Parathyroid adenoma (tissue), 2 donors: Measurements from ENCODE around the gene YDJC.
A peak's percentile ranks its signal among the peaks of the same experiment; 100 is the strongest.

ENCODE experiments used
- H2AFZ ChIP-seq: fragments of 300-600 bp; sonication (generic); one replicate; pipeline ENCODE4 v1.7.0; 2017; ENCODE audit warnings: antibody characterized with exemption, mild to moderate bottlenecking
- H3K27ac ChIP-seq: fragments of 300-600 bp; sonication (generic); one replicate; pipeline ENCODE4 v1.7.0; 2017
- H3K27me3 ChIP-seq: fragments of 300-600 bp; sonication (generic); one replicate; pipeline ENCODE4 v1.7.0; 2017; ENCODE audit warnings: low read length; ENCODE audit not compliant: control insufficient read depth, insufficient read depth
- H3K36me3 ChIP-seq: fragments of 300-600 bp; sonication (generic); one replicate; pipeline ENCODE4 v1.7.0; 2017; ENCODE audit warnings: low read length; ENCODE audit not compliant: control insufficient read depth, insufficient read depth
- H3K4me1 ChIP-seq: fragments of 300-600 bp; sonication (generic); one replicate; pipeline ENCODE4 v1.7.0; 2017; ENCODE audit warnings: control low read depth
- H3K4me2 ChIP-seq: fragments of 300-600 bp; sonication (generic); one replicate; pipeline ENCODE4 v1.7.0; 2017; ENCODE audit warnings: low read length
- H3K4me3 ChIP-seq: fragments of 300-600 bp; sonication (generic); one replicate; pipeline ENCODE4 v1.7.0; 2017; ENCODE audit warnings: low read depth, low read length
- H3K79me2 ChIP-seq: fragments of 300-600 bp; sonication (generic); one replicate; pipeline ENCODE4 v1.7.0; 2017; ENCODE audit warnings: control low read depth
- H3K9ac ChIP-seq: fragments of 300-600 bp; sonication (generic); one replicate; pipeline ENCODE4 v1.7.0; 2017; ENCODE audit warnings: mild to moderate bottlenecking
- H3K9me3 ChIP-seq: fragments of 300-600 bp; sonication (generic); one replicate; pipeline ENCODE4 v1.7.0; 2017; ENCODE audit warnings: low read length; ENCODE audit not compliant: control insufficient read depth
- CTCF ChIP-seq: fragments of 300-600 bp; sonication (generic); IDR thresholded peaks from one replicate; pipeline ENCODE4 v1.7.0; 2017; ENCODE audit warnings: antibody characterized with exemption, mild to moderate bottlenecking
- donor health status: primary hyperparathyroidism.

YDJC gene

GRCh38 chr22:21632931-21633330 lies 3.1 kb upstream of the YDJC start:
- Histone ChIP-seq H3K9ac (no peak overlapping the region), H3K79me2 (no peaks in the 10 kb centered on the region), H3K4me3 (no peak overlapping the region), H3K27me3 (no peaks in the 10 kb centered on the region), H3K27ac (no peak overlapping the region), H3K4me1 (no peaks in the 10 kb centered on the region), H3K9me3 (no peaks in the 10 kb centered on the region), H2AFZ (no peak overlapping the region), H3K4me2 (no peak overlapping the region), H3K36me3 (no peaks in the 10 kb centered on the region)
- TF ChIP-seq CTCF, result no peak

- Histone ChIP-seq H3K79me2 (no peaks in the 10 kb centered on the region), H3K4me3 (no peak within 1 kb of the TSS), H3K9ac (no peak within 1 kb of the TSS), H3K36me3 (no peaks in the 10 kb centered on the region), H3K4me2 (no peak within 1 kb of the TSS), H3K9me3 (no peaks in the 10 kb centered on the region), H3K4me1 (no peaks in the 10 kb centered on the region), H2AFZ (no peak within 1 kb of the TSS), H3K27ac (no peak within 1 kb of the TSS), H3K27me3 (no peaks in the 10 kb centered on the region)
- TF ChIP-seq CTCF, result no peak
These were observed 2.5 kb upstream of the YDJC start, which contains the start of gene CCDC116 for GRCh38 chr22:21632237-21632895. Gene CCDC116, plus strand, starts transcription at chr22:21632760. Its CDS starts 422 bp downstream, at chr22:21633182.

- Histone ChIP-seq H2AFZ (no peak overlapping the region), H3K9me3 (no peaks in the 10 kb centered on the region), H3K27me3 (no peaks in the 10 kb centered on the region), H3K27ac (no peak overlapping the region), H3K4me1 (no peaks in the 10 kb centered on the region), H3K79me2 (no peaks in the 10 kb centered on the region), H3K36me3 (no peaks in the 10 kb centered on the region), H3K9ac (no peak overlapping the region), H3K4me2 (no peak overlapping the region), H3K4me3 (no peak overlapping the region)
- TF ChIP-seq CTCF, result no peak
These were observed 1.2 kb upstream of the YDJC start for GRCh38 chr22:21631025-21631424.

GRCh38 chr22:21628386-21629254 lies 1.2 kb downstream of the YDJC start:
- Histone ChIP-seq H3K36me3 (no peaks in the 10 kb centered on the region), H3K4me2 (peak overlapping the region; percentile 97), H3K27me3 (no peaks in the 10 kb centered on the region), H3K9me3 (no peaks in the 10 kb centered on the region), H3K27ac (no peak overlapping the region), H3K79me2 (no peaks in the 10 kb centered on the region), H2AFZ (peak overlapping the region; percentile 78), H3K4me1 (peaks cover 7% of the 10 kb centered on the region), H3K9ac (no peak overlapping the region), H3K4me3 (peak overlapping the region; percentile 96)
- no peak for TF ChIP-seq CTCF
